ENCODE results near the gene KIZ. TPM values are rescaled to one million over a fixed set of nuclear protein-coding genes. Genes with fewer than 3 reads are reported as not detected.

The KIZ gene
- total RNA-seq, 2 experiments from 2014 or later: 31.1 to 33.8 TPM

DNA sequence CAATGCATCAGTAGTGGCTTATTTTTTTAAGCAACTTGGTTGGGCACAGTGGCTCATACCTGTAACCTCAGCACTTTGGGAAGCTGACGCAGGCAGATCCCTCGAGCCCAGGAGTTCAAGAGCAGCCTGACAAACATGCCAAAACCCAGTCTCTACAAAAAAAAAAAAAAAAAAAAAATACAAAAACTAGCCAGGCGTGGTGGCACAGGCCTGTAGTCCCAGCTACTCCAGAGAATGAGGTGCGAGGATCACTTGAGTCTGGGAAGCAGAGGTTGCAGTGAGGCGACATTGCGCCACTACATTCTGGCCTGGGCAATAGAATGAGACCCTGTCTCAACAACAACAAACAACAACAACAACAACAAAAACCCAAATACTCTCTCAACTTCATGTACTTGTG is 132.5 kb downstream of the KIZ start:
- no peak overlapping the region for H3K4me3 ChIP-seq (ENCODE audit: low read length)
- no peak overlapping the region for H3K27ac ChIP-seq (ENCODE audit: low read depth in 1 of 2, low read length in 2 of 2)
- DNase-seq (no peak), ATAC-seq (ENCODE audit: poor library complexity) (no peak)
- H3K4me3 Mint-ChIP-seq: no peak overlapping the region
- ChIA-PET POLR2A (no interaction called here), CTCF (no interaction called here)
- TF ChIP-seq, protein P1, sequence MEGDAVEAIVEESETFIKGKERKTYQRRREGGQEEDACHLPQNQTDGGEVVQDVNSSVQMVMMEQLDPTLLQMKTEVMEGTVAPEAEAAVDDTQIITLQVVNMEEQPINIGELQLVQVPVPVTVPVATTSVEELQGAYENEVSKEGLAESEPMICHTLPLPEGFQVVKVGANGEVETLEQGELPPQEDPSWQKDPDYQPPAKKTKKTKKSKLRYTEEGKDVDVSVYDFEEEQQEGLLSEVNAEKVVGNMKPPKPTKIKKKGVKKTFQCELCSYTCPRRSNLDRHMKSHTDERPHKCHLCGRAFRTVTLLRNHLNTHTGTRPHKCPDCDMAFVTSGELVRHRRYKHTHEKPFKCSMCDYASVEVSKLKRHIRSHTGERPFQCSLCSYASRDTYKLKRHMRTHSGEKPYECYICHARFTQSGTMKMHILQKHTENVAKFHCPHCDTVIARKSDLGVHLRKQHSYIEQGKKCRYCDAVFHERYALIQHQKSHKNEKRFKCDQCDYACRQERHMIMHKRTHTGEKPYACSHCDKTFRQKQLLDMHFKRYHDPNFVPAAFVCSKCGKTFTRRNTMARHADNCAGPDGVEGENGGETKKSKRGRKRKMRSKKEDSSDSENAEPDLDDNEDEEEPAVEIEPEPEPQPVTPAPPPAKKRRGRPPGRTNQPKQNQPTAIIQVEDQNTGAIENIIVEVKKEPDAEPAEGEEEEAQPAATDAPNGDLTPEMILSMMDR (IDR thresholded peaks at IDR 0.05): no peak
- H3K4me1 ChIP-seq (ENCODE audit: insufficient read depth, low read length): no peaks in the 10 kb centered on the region
- no peaks in the 10 kb centered on the region for H3K9me3 ChIP-seq (ENCODE audit: control insufficient read depth in 1 of 2, insufficient read depth in 1 of 2, low read length in 2 of 2)
- no peaks in the 10 kb centered on the region for H3K9me3 Mint-ChIP-seq
- no peaks in the 10 kb centered on the region for H3K4me1 Mint-ChIP-seq (ENCODE audit: low read depth)
- no peaks in the 10 kb centered on the region for H3K36me3 ChIP-seq (ENCODE audit: insufficient read depth, low read length)
- no peaks in the 10 kb centered on the region for H3K36me3 Mint-ChIP-seq (ENCODE audit: low read depth)
- peaks cover 9% of the 10 kb centered on the region for H3K27me3 Mint-ChIP-seq
- intact Hi-C loops (cut with DNase I, micrococcal nuclease): no loop called here
- H3K27ac Mint-ChIP-seq: no peak overlapping the region
- H3K27me3 ChIP-seq (ENCODE audit: control insufficient read depth in 1 of 2, insufficient read depth in 2 of 2, low read length in 2 of 2): peaks cover 0 to 4% of the 10 kb centered on the region in 2 experiments

DNA sequence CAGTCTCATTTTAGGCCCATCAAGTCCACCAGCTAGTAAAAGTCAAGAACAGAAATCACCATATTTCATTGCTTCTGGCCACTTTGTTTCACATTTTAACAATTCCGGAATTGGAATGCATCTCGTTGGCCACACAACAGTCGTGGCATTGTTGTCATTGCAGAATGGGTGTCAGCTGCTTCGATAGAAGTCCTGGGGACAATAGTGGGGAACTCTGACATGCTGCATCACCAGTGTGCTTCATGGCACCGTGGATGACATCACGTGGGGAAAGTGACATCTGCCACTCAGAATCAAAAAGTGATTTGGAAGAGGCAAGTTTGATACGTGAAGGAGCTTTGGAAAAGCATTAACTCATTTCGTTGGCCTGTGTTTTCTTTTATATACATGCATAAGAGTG is 133.5 kb downstream of the KIZ start:
- Mint-ChIP-seq H3K9me3 (no peaks in the 10 kb centered on the region), H3K27me3 (peaks cover 9% of the 10 kb centered on the region), H3K27ac (no peak overlapping the region), H3K4me1 (ENCODE audit: low read depth) (no peaks in the 10 kb centered on the region), H3K36me3 (ENCODE audit: low read depth) (no peaks in the 10 kb centered on the region), H3K4me3 (no peak overlapping the region)
- ChIA-PET CTCF (interaction anchor here (0.7 kb wide), 1 partner anchor 109 kb away, joined by 4 read pairs; no protein-coding TSS in a partner anchor), POLR2A (no interaction called here)
- Histone ChIP-seq H3K4me1 (ENCODE audit: insufficient read depth, low read length) (no peaks in the 10 kb centered on the region), H3K9me3 (ENCODE audit: control insufficient read depth in 1 of 2, insufficient read depth in 1 of 2, low read length in 2 of 2) (no peaks in the 10 kb centered on the region), H3K27ac (ENCODE audit: low read depth in 1 of 2, low read length in 2 of 2) (no peak overlapping the region), H3K36me3 (ENCODE audit: insufficient read depth, low read length) (no peaks in the 10 kb centered on the region), H3K4me3 (ENCODE audit: low read length) (no peak overlapping the region), H3K27me3 (ENCODE audit: control insufficient read depth in 1 of 2, insufficient read depth in 2 of 2, low read length in 2 of 2) (peaks cover 0 to 6% of the 10 kb centered on the region in 2 experiments)
- intact Hi-C loops (cut with DNase I, micrococcal nuclease): no loop called here
- TF ChIP-seq, protein P1 (IDR thresholded peaks at IDR 0.05): no peak
- DNase-seq (no peak), ATAC-seq (ENCODE audit: poor library complexity) (no peak)

DNA sequence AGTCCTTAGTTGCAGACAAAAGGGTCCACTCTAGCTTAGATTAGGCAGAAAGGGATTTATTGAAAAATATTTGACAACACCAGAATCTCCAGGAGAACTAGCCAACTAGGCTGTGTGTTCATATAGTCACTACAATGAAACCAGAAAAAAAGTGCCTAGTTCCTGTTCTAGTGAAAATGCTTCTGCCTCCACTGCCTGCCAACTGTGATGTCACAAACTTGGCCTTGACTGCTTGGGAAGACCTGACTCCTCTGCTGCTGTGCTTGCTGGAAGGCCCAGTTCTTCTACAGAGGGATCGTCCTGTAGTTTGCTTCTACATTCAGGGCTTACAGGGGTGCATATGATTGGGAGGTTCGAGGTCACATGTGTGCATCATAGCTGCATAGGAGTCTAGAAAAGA is 136.9 kb downstream of the KIZ start:
- H3K4me1 ChIP-seq (ENCODE audit: insufficient read depth, low read length): no peaks in the 10 kb centered on the region
- Mint-ChIP-seq H3K4me1 (ENCODE audit: low read depth) (no peaks in the 10 kb centered on the region), H3K27ac (no peak overlapping the region), H3K4me3 (no peak overlapping the region), H3K9me3 (no peaks in the 10 kb centered on the region), H3K27me3 (peaks cover 16% of the 10 kb centered on the region), H3K36me3 (ENCODE audit: low read depth) (no peaks in the 10 kb centered on the region)
- ChIA-PET POLR2A (no interaction called here), CTCF (no interaction called here)
- H3K36me3 ChIP-seq (ENCODE audit: insufficient read depth, low read length): no peaks in the 10 kb centered on the region
- TF ChIP-seq, protein P1 (IDR thresholded peaks at IDR 0.05): no peak
- no peak for DNase-seq
- ATAC-seq (ENCODE audit: poor library complexity): no peak
- no peak overlapping the region for H3K27ac ChIP-seq (ENCODE audit: low read depth in 1 of 2, low read length in 2 of 2)
- no peak overlapping the region for H3K4me3 ChIP-seq (ENCODE audit: low read length)
- intact Hi-C loops (cut with DNase I, micrococcal nuclease): no loop called here
- peaks cover 0 to 7% of the 10 kb centered on the region in 2 experiments for H3K27me3 ChIP-seq (ENCODE audit: control insufficient read depth in 1 of 2, insufficient read depth in 2 of 2, low read length in 2 of 2)
- H3K9me3 ChIP-seq (ENCODE audit: control insufficient read depth in 1 of 2, insufficient read depth in 1 of 2, low read length in 2 of 2): peaks cover 0 to 14% of the 10 kb centered on the region in 2 experiments
